Fibroblast of lung (primary cell): ENCODE measurements around the gene KCTD21.

Experiments
- CTCF ChIP-seq, 2 donors: IDR thresholded peaks in 1 of 2; conservative IDR thresholded peaks in 1 of 2; 1 replicate in 1 of 2; 2 replicates in 1 of 2; pipeline ENCODE4 v1.5.1; 2011 to 2012; ENCODE audit warnings: low read length in 2 of 2, control low read depth in 1 of 2, inconsistent platforms in 1 of 2, low read depth in 1 of 2, mild to moderate bottlenecking in 1 of 2
- EZH2 ChIP-seq: IDR thresholded peaks from 2 replicates; pipeline ENCODE4 v1.5.1; 2012; ENCODE audit warnings: low read length, control low read depth, mild to moderate bottlenecking; ENCODE audit errors: missing control alignments

GRCh38 chr11:78188286-78189173 lies at the start of gene KCTD21, which contains the start of gene USP35:
- TF ChIP-seq CTCF (conservative IDR thresholded peaks at IDR 0.05 in 1 of 2, IDR thresholded peaks at IDR 0.05 in 1 of 2; ENCODE audit: low read depth in 1 of 2, low read length in 2 of 2) (no peak), EZH2 (no peak)
